IMR-90 (cell line): ENCODE results near the gene AJM1. TPM values are rescaled to one million over a fixed set of nuclear protein-coding genes. Genes with fewer than 3 reads are reported as not detected.
A peak's percentile ranks its signal among the peaks of the same experiment; 100 is the strongest.

Experiments used
- ATAC-seq: fragments of 200-7000 bp; cut with Tn5 transposase; 2 replicates; pipeline ENCODE4 v1.9.1; 2020; ENCODE audit warnings: low read depth, mild to moderate bottlenecking, moderate library complexity
- BruUV-seq: library from RNA; stranded (reverse); fragments of 400-500 nt; replicated peaks from 2 replicates; lab custom pipeline; 2021; lab: Mats Ljungman, UMichigan
- CTCF ChIA-PET: fragments of 300-600 bp; formaldehyde crosslinking; extraction: SDS; loops from one replicate; lab custom pipeline; 2021; ENCODE audit warnings: antibody characterized with exemption; lab: Yijun Ruan, JAX
- POLR2A ChIA-PET: fragments of 300-600 bp; sonication (Branson Sonifier 250); formaldehyde crosslinking; loops from one replicate; lab custom pipeline; 2022; ENCODE audit warnings: antibody characterized with exemption; ENCODE audit not compliant: unreplicated experiment; lab: Charles Lee
- DNase-seq: peaks from one replicate; pipeline ENCODE4 v3.0.0; 2013
- H2AFZ ChIP-seq: replicated peaks from 2 replicates; pipeline ENCODE3; 2013; ENCODE audit warnings: low read length, mild to moderate bottlenecking; ENCODE audit not compliant: poor library complexity
- H2AK5ac ChIP-seq: 2 replicates; pipeline ENCODE4 v1.6.1; 2013; ENCODE audit warnings: low read depth, low read length, inconsistent platforms
- H2AK9ac ChIP-seq: replicated peaks from 2 replicates; pipeline ENCODE3; 2013; ENCODE audit warnings: mild to moderate bottlenecking, low read depth, low read length, moderate library complexity; ENCODE audit not compliant: poor library complexity
- H2BK120ac ChIP-seq: 2 replicates; pipeline ENCODE4 v1.6.1; 2013; ENCODE audit warnings: low read depth, low read length, inconsistent platforms
- H2BK15ac ChIP-seq: 3 replicates; pipeline ENCODE4 v1.6.1; 2013; ENCODE audit warnings: low read depth, low read length, inconsistent platforms
- H2BK20ac ChIP-seq: 2 replicates; pipeline ENCODE4 v1.6.1; 2013; ENCODE audit warnings: low read depth, mild to moderate bottlenecking, inconsistent platforms, low read length, moderate library complexity
- H2BK5ac ChIP-seq: 2 replicates; pipeline ENCODE4 v1.6.1; 2013; ENCODE audit warnings: mild to moderate bottlenecking, low read depth, low read length, inconsistent platforms; ENCODE audit not compliant: poor library complexity, severe bottlenecking
- H3K14ac ChIP-seq: replicated peaks from 2 replicates; pipeline ENCODE4 v1.6.1; 2013; ENCODE audit warnings: low read depth, low read length, inconsistent platforms
- H3K18ac ChIP-seq: 2 replicates; pipeline ENCODE4 v1.6.1; 2013; ENCODE audit warnings: low read depth, low read length, control low read depth
- H3K23ac ChIP-seq: 2 replicates; pipeline ENCODE4 v1.6.1; 2013; ENCODE audit warnings: low read depth, low read length, inconsistent platforms
- H3K27ac ChIP-seq: 2 replicates; pipeline ENCODE4 v1.5.1; 2013; ENCODE audit warnings: mild to moderate bottlenecking, control low read depth, low read length; ENCODE audit not compliant: insufficient read depth
- H3K27me3 ChIP-seq: 2 replicates; pipeline ENCODE4 v1.6.1; 2013; ENCODE audit warnings: low read length; ENCODE audit not compliant: control insufficient read depth, insufficient read depth
- H3K36me3 ChIP-seq: 2 replicates; pipeline ENCODE4 v1.6.1; 2013; ENCODE audit warnings: low read length, mixed read lengths; ENCODE audit not compliant: control insufficient read depth, insufficient read depth
- H3K4ac ChIP-seq: 2 replicates; pipeline ENCODE4 v1.6.1; 2013; ENCODE audit warnings: low read depth, low read length, inconsistent platforms
- H3K4me1 ChIP-seq: 2 replicates; pipeline ENCODE4 v1.6.1; 2013; ENCODE audit warnings: low read length, mixed read lengths; ENCODE audit not compliant: control insufficient read depth, insufficient read depth
- H3K4me2 ChIP-seq: 2 replicates; pipeline ENCODE4 v1.6.1; 2013; ENCODE audit warnings: low read depth, mild to moderate bottlenecking, control low read depth, low read length, moderate library complexity
- H3K4me3 ChIP-seq: 2 replicates; pipeline ENCODE4 v1.5.1; 2013; ENCODE audit warnings: low read depth, mild to moderate bottlenecking, control low read depth, low read length, moderate library complexity; ENCODE audit not compliant: insufficient read depth
- H3K56ac ChIP-seq: 2 replicates; pipeline ENCODE4 v1.6.1; 2013; ENCODE audit warnings: low read length, inconsistent platforms; ENCODE audit not compliant: insufficient read depth; ENCODE audit errors: extremely low read depth
- H3K79me1 ChIP-seq, 2 experiments: 2 replicates each; pipeline ENCODE4 v1.6.1; 2013; ENCODE audit warnings: low read length in 2 of 2, inconsistent platforms in 1 of 2, low read depth in 1 of 2
- H3K9ac ChIP-seq: 2 replicates; pipeline ENCODE4 v1.6.1; 2013; ENCODE audit warnings: low read depth, low read length, control low read depth
- H3K9me1 ChIP-seq: 2 replicates; pipeline ENCODE4 v1.6.1; 2013; ENCODE audit warnings: low read length, inconsistent platforms; ENCODE audit not compliant: insufficient read depth
- H3K9me3 ChIP-seq: 2 replicates; pipeline ENCODE4 v1.6.1; 2013; ENCODE audit warnings: low read length; ENCODE audit not compliant: control insufficient read depth, insufficient read depth
- H4K20me1 ChIP-seq: 2 replicates; pipeline ENCODE4 v1.6.1; 2013; ENCODE audit warnings: low read length, inconsistent platforms; ENCODE audit not compliant: insufficient read depth
- H4K5ac ChIP-seq: 2 replicates; pipeline ENCODE4 v1.6.1; 2013; ENCODE audit warnings: mild to moderate bottlenecking, low read depth, low read length, control low read depth
- H4K8ac ChIP-seq, 2 experiments: 2 replicates each; pipeline ENCODE4 v1.6.1; 2013; ENCODE audit warnings: low read depth in 2 of 2, low read length in 2 of 2, control low read depth in 1 of 2, inconsistent platforms in 1 of 2
- H4K91ac ChIP-seq: 2 replicates; pipeline ENCODE4 v1.6.1; 2013; ENCODE audit warnings: low read depth, low read length, inconsistent platforms; ENCODE audit not compliant: insufficient read depth
- BHLHE40 ChIP-seq: fragments of 150-350 bp; IDR thresholded peaks from 2 replicates; pipeline ENCODE4 v1.6.1; 2016; ENCODE audit warnings: mild to moderate bottlenecking, low read depth, low read length
- CEBPB ChIP-seq: IDR thresholded peaks from 2 replicates; pipeline ENCODE4 v1.6.1; 2012; ENCODE audit warnings: low read depth, low read length, improper control_type of control experiment
- CHD1 ChIP-seq: IDR thresholded peaks from 2 replicates; pipeline ENCODE4 v1.6.1; 2012; ENCODE audit warnings: low read depth, low read length, improper control_type of control experiment
- FOS ChIP-seq: fragments of 150-350 bp; IDR thresholded peaks from 2 replicates; pipeline ENCODE4 v1.6.1; 2016; ENCODE audit warnings: low read depth, low read length
- MAFK ChIP-seq: IDR thresholded peaks from 2 replicates; pipeline ENCODE4 v1.6.1; 2012; ENCODE audit warnings: low read depth, low read length, improper control_type of control experiment
- MAZ ChIP-seq: IDR thresholded peaks from 2 replicates; pipeline ENCODE4 v1.6.1; 2012; ENCODE audit warnings: low read depth, mild to moderate bottlenecking, low read length, improper control_type of control experiment, moderate library complexity, borderline replicate concordance
- MXI1 ChIP-seq: IDR thresholded peaks from 2 replicates; pipeline ENCODE4 v1.6.1; 2012; ENCODE audit warnings: low read depth, mild to moderate bottlenecking, low read length, moderate library complexity, borderline replicate concordance
- POLR2A ChIP-seq: IDR thresholded peaks from 2 replicates; pipeline ENCODE4 v1.6.1; 2012; ENCODE audit warnings: mild to moderate bottlenecking, low read depth, low read length
- RAD21 ChIP-seq: IDR thresholded peaks from 2 replicates; pipeline ENCODE4 v1.6.1; 2012; ENCODE audit warnings: low read length, improper control_type of control experiment
- SMC3 ChIP-seq: fragments of 150-350 bp; IDR thresholded peaks from 2 replicates; pipeline ENCODE4 v1.6.1; 2016; ENCODE audit warnings: low read depth, mild to moderate bottlenecking, antibody characterized with exemption, low read length, moderate library complexity
- WGBS, 2 experiments: methylation state at CpG; one replicate each; pipeline versions ENCODE4 v1.1.5 to v1.1.7; 2013; ENCODE audit warnings: missing lambda C conversion rate in 2 of 2; ENCODE audit not compliant: insufficient read length in 1 of 2; ENCODE audit errors: extremely low coverage in 2 of 2; 5-methylcytosine and 5-hydroxymethylcytosine counted together
- dilution Hi-C: fragments of 300-500 bp; cut with HindIII; formaldehyde crosslinking; loops from one replicate; pipeline ENCODE4 v1.14.3; 2018; ENCODE audit warnings: low sequenced_read_pairs; ENCODE audit not compliant: unreplicated experiment
- in situ Hi-C: fragments of 300-500 bp; cut with MboI; formaldehyde crosslinking; loops from 3 replicates; pipeline ENCODE4 v1.14.3; 2019; ENCODE audit warnings: low sequenced_read_pairs, inconsistent platforms, mixed read lengths
- intact Hi-C: fragments of 100-400 bp; cut with micrococcal nuclease; formaldehyde crosslinking; loops from 2 replicates; pipeline ENCODE4 v1.10.0; 2022
- polyA plus RNA-seq, 3 experiments: library from polyadenylated mRNA; depleted of rRNA; stranded (reverse); fragments of >200 nt; gene quantifications; 2 replicates each; pipeline ENCODE4 v1.2.3, GENCODE V29; 2012; ENCODE audit warnings: low replicate concordance in 1 of 3
- total RNA-seq: library from RNA; depleted of rRNA; stranded (reverse); fragments of >200 nt; gene quantifications from 2 replicates; pipeline ENCODE4 v1.2.3, GENCODE V29; 2012
- TF ChIP-seq, protein P1 (sequence below): fragments of 150-350 bp; IDR thresholded peaks from 2 replicates; pipeline ENCODE4 v1.6.1; 2017; ENCODE audit warnings: mild to moderate bottlenecking, antibody characterized with exemption, low read length, low read depth
- TF ChIP-seq, protein P2 (sequence below): fragments of 150-350 bp; IDR thresholded peaks from 2 replicates; pipeline ENCODE4 v1.6.1; 2016; ENCODE audit warnings: low read depth, mild to moderate bottlenecking, low read length, moderate library complexity, borderline replicate concordance

AJM1 gene
- total and polyA plus RNA-seq, 2 of the 4 experiments (the other 2 are of a cell fraction), result 0.18 to 1.5 TPM

- no peak for TF ChIP-seq MAZ
- no peak for TF ChIP-seq MAFK
- no peak for TF ChIP-seq POLR2A
Measured at GRCh38 chr9:136886610-136887597, 44.6 kb downstream of the AJM1 start (continued).

DNA sequence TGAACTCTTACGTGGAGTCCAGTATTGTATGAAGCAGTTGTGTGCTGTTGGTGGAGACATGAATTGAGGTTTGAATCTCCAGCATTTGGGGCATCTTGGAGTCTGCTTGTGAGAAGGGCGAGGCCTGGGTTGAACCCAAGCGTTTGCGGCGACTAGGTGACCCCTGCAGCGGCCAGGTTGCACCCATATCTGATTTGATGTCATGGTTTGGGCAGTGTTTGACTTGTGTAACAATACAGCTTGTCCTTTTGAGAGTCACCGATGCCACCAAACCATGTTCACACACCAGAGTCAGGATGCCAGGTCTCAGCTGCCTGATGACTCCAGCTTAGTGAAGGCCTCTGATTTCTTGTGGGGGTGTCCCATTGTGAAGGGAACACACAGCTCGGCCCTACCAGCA, 46.2 kb downstream of the AJM1 start:
- Histone ChIP-seq H2AFZ (peak overlapping the region; percentile 43), H2BK120ac (no peak overlapping the region), H3K14ac (no peak overlapping the region), H3K27me3 (no peaks in the 10 kb centered on the region), H2AK5ac (no peak overlapping the region), H3K79me1 (peaks cover 8 to 54% of the 10 kb centered on the region in 2 experiments), H2BK5ac (no peak overlapping the region), H3K4ac (no peak overlapping the region), H3K4me3 (no peak overlapping the region), H2AK9ac (no peak overlapping the region), H3K4me1 (peaks cover 3% of the 10 kb centered on the region), H4K20me1 (peaks cover 14% of the 10 kb centered on the region), H4K8ac (no peak overlapping the region), H3K36me3 (0 out of 2 replicates have a peak, but pooled peaks cover 8% of the 10 kb centered on the region), H3K9me3 (no peaks in the 10 kb centered on the region), H3K27ac (no peak overlapping the region), H2BK20ac (no peak overlapping the region), H3K56ac (no peak overlapping the region), H2BK15ac (no peak overlapping the region), H3K9me1 (0 out of 2 replicates have a peak, but pooled peaks cover 10% of the 10 kb centered on the region), H3K9ac (no peak overlapping the region), H4K5ac (no peak overlapping the region), H3K18ac (no peak overlapping the region), H3K4me2 (no peak overlapping the region), H4K91ac (no peak overlapping the region), H3K23ac (no peak overlapping the region)
- no peak for ATAC-seq
- ChIA-PET POLR2A (no interaction called here), CTCF (no interaction called here)
- WGBS, 2 experiments, result no CpG with 5 or more reads among the region's 8 CpGs
- intact Hi-C loops, result no loop called here
- DNase-seq, result no peak
- dilution Hi-C loops, result no loop called here
- no TSS peak for BruUV-seq
- in situ Hi-C loops, result no loop called here
- TF ChIP-seq CEBPB (no peak), BHLHE40 (no peak), SMC3 (no peak), CHD1 (no peak), MXI1 (no peak), FOS (no peak), RAD21 (no peak), MAFK (no peak), POLR2A (no peak), MAZ (no peak)
- TF ChIP-seq, protein P1, sequence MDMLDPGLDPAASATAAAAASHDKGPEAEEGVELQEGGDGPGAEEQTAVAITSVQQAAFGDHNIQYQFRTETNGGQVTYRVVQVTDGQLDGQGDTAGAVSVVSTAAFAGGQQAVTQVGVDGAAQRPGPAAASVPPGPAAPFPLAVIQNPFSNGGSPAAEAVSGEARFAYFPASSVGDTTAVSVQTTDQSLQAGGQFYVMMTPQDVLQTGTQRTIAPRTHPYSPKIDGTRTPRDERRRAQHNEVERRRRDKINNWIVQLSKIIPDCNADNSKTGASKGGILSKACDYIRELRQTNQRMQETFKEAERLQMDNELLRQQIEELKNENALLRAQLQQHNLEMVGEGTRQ, result no peak
- TF ChIP-seq, protein P2, sequence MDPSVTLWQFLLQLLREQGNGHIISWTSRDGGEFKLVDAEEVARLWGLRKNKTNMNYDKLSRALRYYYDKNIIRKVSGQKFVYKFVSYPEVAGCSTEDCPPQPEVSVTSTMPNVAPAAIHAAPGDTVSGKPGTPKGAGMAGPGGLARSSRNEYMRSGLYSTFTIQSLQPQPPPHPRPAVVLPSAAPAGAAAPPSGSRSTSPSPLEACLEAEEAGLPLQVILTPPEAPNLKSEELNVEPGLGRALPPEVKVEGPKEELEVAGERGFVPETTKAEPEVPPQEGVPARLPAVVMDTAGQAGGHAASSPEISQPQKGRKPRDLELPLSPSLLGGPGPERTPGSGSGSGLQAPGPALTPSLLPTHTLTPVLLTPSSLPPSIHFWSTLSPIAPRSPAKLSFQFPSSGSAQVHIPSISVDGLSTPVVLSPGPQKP, result no peak
